ENCODE results near the gene SSBP3.

DNA sequence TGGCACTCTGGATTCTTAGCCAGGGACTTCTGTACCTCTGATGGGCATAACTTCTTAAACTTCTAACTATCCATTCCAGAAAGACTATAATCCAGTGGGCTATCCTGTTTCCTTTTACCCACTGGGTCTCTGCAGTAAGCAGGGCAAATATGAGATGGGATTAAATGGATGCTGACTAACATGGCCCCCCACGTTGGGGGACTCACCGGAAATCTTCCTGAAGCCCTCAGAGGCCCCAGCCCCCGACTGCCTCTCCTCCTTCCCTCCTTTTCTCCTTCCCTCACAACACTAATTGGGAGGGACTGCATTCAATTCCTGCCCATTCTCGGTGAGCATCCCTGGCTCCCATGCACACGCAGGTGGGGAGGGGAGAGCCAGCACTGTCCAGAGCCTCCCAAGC is 70.1 kb downstream of the SSBP3 start:
- TF ChIP-seq, protein P1, sequence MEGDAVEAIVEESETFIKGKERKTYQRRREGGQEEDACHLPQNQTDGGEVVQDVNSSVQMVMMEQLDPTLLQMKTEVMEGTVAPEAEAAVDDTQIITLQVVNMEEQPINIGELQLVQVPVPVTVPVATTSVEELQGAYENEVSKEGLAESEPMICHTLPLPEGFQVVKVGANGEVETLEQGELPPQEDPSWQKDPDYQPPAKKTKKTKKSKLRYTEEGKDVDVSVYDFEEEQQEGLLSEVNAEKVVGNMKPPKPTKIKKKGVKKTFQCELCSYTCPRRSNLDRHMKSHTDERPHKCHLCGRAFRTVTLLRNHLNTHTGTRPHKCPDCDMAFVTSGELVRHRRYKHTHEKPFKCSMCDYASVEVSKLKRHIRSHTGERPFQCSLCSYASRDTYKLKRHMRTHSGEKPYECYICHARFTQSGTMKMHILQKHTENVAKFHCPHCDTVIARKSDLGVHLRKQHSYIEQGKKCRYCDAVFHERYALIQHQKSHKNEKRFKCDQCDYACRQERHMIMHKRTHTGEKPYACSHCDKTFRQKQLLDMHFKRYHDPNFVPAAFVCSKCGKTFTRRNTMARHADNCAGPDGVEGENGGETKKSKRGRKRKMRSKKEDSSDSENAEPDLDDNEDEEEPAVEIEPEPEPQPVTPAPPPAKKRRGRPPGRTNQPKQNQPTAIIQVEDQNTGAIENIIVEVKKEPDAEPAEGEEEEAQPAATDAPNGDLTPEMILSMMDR (IDR thresholded peaks at IDR 0.05), result no peak
- TF ChIP-seq POLR2A (IDR thresholded peaks at IDR 0.05), result no peak

Data from thyroid gland (tissue), 4 donors.